ENCODE data around the gene UBR7.

GRCh38 chr14:93240678-93241000 is 33.6 kb downstream of the UBR7 start:
- TF ChIP-seq POLR2AphosphoS5 (IDR thresholded peaks at IDR 0.05; ENCODE audit: low read depth, low read length) (no peak), POLR2A (IDR thresholded peaks at IDR 0.05; ENCODE audit: low read depth, low read length) (no peak)
